HG03039 (cell line): ENCODE data around the gene LCE1A.

ENCODE experiments used
- ATAC-seq: cut with Tn5 transposase; IDR thresholded peaks from one replicate; pipeline ENCODE4 v1.9.1; 2021; ENCODE audit warnings: mild to moderate bottlenecking, moderate library complexity; ENCODE audit not compliant: unreplicated experiment

LCE1A gene

DNA sequence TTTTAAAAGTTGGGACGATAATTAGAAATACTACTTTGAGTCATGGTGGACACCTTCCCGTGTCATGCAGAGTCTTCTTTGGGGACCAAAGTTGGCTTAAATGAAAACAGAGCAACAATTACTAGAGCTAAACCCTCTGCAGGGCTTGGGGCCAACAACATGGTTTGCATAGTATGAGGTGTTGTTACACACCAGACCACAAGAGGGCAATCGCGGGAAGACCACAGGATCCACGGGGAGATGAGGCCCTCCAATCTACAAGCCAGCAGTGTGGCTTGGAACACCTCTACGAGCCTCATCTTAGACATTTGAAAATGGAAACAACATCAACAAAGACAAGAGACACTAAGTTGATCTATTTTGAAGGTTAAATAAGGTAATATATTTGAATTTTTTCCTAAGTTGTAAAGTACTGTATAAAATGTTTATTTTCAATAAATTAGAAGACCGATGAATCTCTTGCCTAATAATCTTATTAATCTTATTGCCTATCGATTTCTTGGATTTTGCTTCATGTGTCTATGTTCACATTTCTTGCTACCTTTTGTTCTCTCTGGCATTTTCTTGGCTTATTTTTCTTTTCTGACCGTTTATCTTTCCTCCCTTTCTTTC is 42.6 kb downstream of the LCE1A start:
- no peak for ATAC-seq

DNA sequence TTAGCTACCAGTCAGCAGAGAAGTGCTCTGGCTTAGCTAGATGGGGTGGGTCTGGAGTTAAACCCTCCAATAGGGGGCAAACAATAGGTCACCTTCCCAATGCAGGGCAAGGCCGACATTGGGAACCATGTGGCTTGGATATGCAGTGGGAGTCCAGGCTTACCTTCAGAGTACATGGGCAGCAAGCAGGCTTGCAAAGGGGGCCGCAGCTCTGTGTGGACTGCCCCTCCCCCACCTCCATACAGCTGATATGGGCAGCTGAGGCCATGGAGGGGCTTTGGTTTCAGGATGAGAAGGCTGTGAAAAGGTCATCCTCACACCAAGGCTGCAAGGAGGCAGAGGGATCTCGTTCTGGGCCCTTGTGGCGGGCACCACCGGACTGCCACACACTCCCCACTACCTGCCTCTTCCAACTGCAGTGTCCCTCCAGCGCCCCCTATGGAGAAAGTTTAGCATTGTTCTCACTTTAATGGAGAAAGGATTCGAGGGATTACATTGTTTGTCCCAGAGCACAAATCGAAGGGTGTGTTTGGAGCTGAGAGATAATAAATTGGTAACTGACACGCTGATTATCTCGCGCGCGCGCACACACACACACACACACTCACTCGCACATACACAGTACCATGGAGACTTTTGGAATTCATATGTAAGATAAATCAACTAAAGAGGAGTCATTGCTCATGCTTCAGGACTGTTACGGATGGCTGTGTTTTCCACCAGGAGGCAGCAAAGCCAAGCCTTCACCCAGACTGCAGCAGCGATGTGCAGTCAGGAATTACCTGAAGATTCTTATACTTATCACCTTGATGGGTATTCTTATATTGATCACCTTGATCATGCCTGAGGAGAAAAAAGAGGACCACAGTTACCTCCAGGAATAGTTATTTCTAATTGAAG is 43.8 kb downstream of the LCE1A start:
- no peak for ATAC-seq

DNA sequence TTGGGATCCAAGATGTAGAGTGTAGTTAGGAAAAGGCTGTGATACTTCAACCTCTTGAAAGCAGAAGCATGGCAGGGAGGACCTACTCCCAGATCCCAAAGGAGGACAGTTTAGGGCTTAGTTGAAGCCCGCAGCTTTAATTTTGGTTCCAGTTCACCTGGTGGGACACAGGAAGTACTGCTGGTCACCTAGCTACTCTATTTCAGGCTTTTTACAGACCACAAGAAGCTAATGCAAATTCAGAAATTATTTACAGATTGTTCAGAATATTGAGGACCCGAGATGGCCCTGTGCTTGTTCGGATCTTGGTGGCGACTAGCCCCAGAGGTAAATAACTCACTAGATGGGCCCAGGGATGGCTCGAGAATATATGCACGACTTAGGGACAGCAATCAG is 44.5 kb downstream of the LCE1A start:
- no peak for ATAC-seq

DNA sequence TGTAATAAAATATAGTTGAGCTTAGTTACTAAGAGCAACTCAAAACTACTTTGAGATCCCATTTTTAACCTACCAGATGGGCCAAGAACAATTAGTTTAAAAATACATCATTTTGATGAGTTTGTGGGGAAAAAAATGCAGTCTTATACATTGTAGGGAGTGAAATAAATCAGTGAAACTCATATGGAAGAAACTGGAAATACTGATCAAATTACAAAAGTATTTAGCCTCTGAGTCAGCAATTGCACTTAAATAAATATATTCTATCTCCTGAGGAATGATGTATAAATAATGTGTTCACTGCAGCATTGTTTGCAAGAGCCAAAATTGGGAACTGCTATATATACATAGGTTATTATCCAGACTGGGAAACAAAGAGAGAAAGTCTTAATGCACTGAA is 46.2 kb downstream of the LCE1A start:
- ATAC-seq = no peak

DNA sequence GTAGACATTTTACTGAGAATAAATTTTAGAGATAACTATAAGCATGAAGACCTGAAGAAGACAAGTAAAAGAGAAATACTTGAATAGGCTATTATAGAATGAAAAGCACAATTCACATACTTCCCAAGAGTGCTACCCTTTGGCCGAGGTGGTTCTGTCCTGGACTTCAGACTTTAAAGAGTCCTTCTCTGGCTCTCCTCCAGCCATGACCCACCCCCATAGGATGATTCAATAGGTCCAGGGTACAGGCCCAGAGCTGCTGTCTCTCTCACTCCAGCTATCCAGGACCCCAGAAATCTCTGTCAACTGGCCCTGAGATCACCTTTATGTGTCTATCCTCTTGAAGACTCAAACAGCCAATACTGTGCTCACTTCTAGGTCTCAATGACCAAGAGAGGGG is 49.6 kb downstream of the LCE1A start:
- no peak for ATAC-seq
